ENCODE measurements around the gene SLC7A9.

GRCh38 chr19:32877323-32877912, 7.9 kb upstream of the SLC7A9 start:
- TF ChIP-seq YY1 (IDR thresholded peaks at IDR 0.05; ENCODE audit: low read depth) (no peak), CTCF (IDR thresholded peaks at IDR 0.05) (no peak), ZBTB33 (IDR thresholded peaks at IDR 0.05; ENCODE audit: borderline replicate concordance, low read depth) (no peak), JUND (IDR thresholded peaks at IDR 0.05) (no peak), PBX3 (IDR thresholded peaks at IDR 0.05) (no peak), SIN3A (IDR thresholded peaks at IDR 0.05; ENCODE audit: borderline replicate concordance, low read depth, low read length) (no peak), REST (IDR thresholded peaks at IDR 0.05; ENCODE audit: low read depth, low read length) (no peak), NRF1 (IDR thresholded peaks at IDR 0.05; ENCODE audit: low read depth, low read length) (no peak), RFX5 (IDR thresholded peaks at IDR 0.05; ENCODE audit: low read length) (no peak)

Measured in SK-N-SH (cell line).